ENCODE results near the gene ATP10A.

- no peak for TF ChIP-seq CTCF (conservative IDR thresholded peaks at IDR 0.05)
- TF ChIP-seq ZFX (IDR thresholded peaks at IDR 0.05): no peak
Observed at GRCh38 chr15:25711691-25712090, 151.4 kb downstream of the ATP10A start.
